ENCODE data around the gene GAN. TPM values are rescaled to one million over a fixed set of nuclear protein-coding genes. Genes with fewer than 3 reads are reported as not detected.

The GAN gene
- total and polyA plus RNA-seq, 10 of the 15 experiments (the other 5 are each of a cell fraction or from before 2014, with no cell fraction given): 0.42 to 8.4 (median 2.5) TPM

DNA sequence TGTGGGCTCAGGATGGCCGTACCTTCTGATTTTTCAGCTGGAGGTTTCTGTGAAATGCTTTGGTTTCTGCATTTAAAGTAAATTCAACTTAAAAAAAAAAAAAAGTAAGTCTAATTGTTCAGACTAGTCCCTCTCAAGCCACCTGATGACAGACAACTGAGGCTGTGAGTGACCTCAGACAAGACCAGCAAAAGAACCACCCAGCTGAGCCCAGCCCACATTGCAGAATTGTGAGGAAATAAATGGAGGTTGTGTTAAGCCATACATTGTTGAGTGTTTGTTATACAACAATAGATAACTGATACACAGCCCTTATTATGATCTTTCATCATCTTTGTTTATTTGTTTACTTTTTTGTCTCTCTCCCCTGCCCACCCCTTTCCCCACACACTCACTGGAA lies 85.1 kb downstream of the GAN start:
- H3K79me2 ChIP-seq (ENCODE audit: control insufficient read depth, insufficient read depth, low read length): no peaks in the 10 kb centered on the region
- FAIRE-seq: no peak
- ChIA-PET CTCF (interaction anchor here (0.6 to 2.0 kb wide), 6 partner anchors 182 to 319 kb away, joined by 3 to 16 read pairs (median 4); no protein-coding TSS in a partner anchor), SMC1A (ENCODE audit: uncharacterized antibody, unreplicated experiment) (interaction anchor here (0.6 to 1.5 kb wide), 3 partner anchors 291 to 336 kb away, joined by 3 to 5 read pairs (median 4); no protein-coding TSS in a partner anchor), RAD21 (ENCODE audit: unreplicated experiment) (interaction anchor here (0.7 to 2.0 kb wide), 3 partner anchors 9 to 297 kb away, joined by 3 to 5 read pairs (median 3); no protein-coding TSS in a partner anchor), POLR2A (interaction anchor here (0.6 kb wide), 1 partner anchor 332 kb away, joined by 4 read pairs; no protein-coding TSS in a partner anchor)
- no TSS peak for BruUV-seq (replicated peaks)
- no peaks in the 10 kb centered on the region for H3K4me1 ChIP-seq (ENCODE audit: control insufficient read depth, insufficient read depth, low read length)
- 100% methylated on average over 1 of the region's 1 CpG for WGBS (ENCODE audit: insufficient coverage, insufficient replicate concordance, low lambda C conversion rate, missing lambda C conversion rate)
- no peaks in the 10 kb centered on the region for H3K36me3 ChIP-seq (ENCODE audit: control insufficient read depth in 2 of 2, insufficient read depth in 2 of 2, low read length in 1 of 2)
- no peak overlapping the region for H3K4me2 ChIP-seq (ENCODE audit: control insufficient read depth, insufficient read depth)
- intact Hi-C loops (cut with micrococcal nuclease; ENCODE audit: unreplicated experiment): loop anchor here (5.0 kb wide), 2 partner anchors 33 to 122 kb away; no protein-coding TSS in a partner anchor
- no peak overlapping the region for H3K27ac ChIP-seq (ENCODE audit: control insufficient read depth, insufficient read depth)
- H3K4me3 ChIP-seq: no peak overlapping the region
- H2AFZ ChIP-seq (ENCODE audit: control insufficient read depth, low read depth, low read length): no peak overlapping the region
- DNase-seq (ENCODE audit: low read depth, low spot score): no peak
- no peak for ATAC-seq
- no peaks in the 10 kb centered on the region for H3K9me3 ChIP-seq (replicated peaks; ENCODE audit: control insufficient read depth, insufficient read depth, low read length)
- TF ChIP-seq, protein P1, sequence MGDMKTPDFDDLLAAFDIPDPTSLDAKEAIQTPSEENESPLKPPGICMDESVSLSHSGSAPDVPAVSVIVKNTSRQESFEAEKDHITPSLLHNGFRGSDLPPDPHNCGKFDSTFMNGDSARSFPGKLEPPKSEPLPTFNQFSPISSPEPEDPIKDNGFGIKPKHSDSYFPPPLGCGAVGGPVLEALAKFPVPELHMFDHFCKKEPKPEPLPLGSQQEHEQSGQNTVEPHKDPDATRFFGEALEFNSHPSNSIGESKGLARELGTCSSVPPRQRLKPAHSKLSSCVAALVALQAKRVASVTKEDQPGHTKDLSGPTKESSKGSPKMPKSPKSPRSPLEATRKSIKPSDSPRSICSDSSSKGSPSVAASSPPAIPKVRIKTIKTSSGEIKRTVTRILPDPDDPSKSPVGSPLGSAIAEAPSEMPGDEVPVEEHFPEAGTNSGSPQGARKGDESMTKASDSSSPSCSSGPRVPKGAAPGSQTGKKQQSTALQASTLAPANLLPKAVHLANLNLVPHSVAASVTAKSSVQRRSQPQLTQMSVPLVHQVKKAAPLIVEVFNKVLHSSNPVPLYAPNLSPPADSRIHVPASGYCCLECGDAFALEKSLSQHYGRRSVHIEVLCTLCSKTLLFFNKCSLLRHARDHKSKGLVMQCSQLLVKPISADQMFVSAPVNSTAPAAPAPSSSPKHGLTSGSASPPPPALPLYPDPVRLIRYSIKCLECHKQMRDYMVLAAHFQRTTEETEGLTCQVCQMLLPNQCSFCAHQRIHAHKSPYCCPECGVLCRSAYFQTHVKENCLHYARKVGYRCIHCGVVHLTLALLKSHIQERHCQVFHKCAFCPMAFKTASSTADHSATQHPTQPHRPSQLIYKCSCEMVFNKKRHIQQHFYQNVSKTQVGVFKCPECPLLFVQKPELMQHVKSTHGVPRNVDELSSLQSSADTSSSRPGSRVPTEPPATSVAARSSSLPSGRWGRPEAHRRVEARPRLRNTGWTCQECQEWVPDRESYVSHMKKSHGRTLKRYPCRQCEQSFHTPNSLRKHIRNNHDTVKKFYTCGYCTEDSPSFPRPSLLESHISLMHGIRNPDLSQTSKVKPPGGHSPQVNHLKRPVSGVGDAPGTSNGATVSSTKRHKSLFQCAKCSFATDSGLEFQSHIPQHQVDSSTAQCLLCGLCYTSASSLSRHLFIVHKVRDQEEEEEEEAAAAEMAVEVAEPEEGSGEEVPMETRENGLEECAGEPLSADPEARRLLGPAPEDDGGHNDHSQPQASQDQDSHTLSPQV (IDR thresholded peaks at IDR 0.05): no peak
- TF ChIP-seq MYB (IDR thresholded peaks at IDR 0.05; ENCODE audit: borderline replicate concordance, low read depth, low read length): no peak
- TF ChIP-seq MTA3 (IDR thresholded peaks at IDR 0.05; ENCODE audit: borderline replicate concordance, low read length): no peak
- no peak for TF ChIP-seq NFYB (IDR thresholded peaks at IDR 0.05; ENCODE audit: insufficient read depth, low read depth, low read length)
- TF ChIP-seq IKZF2 (IDR thresholded peaks at IDR 0.05): no peak
- no peak for TF ChIP-seq SPI1 (IDR thresholded peaks at IDR 0.05; ENCODE audit: borderline replicate concordance, insufficient read depth, low read depth, low read length)
- TF ChIP-seq, protein P2, sequence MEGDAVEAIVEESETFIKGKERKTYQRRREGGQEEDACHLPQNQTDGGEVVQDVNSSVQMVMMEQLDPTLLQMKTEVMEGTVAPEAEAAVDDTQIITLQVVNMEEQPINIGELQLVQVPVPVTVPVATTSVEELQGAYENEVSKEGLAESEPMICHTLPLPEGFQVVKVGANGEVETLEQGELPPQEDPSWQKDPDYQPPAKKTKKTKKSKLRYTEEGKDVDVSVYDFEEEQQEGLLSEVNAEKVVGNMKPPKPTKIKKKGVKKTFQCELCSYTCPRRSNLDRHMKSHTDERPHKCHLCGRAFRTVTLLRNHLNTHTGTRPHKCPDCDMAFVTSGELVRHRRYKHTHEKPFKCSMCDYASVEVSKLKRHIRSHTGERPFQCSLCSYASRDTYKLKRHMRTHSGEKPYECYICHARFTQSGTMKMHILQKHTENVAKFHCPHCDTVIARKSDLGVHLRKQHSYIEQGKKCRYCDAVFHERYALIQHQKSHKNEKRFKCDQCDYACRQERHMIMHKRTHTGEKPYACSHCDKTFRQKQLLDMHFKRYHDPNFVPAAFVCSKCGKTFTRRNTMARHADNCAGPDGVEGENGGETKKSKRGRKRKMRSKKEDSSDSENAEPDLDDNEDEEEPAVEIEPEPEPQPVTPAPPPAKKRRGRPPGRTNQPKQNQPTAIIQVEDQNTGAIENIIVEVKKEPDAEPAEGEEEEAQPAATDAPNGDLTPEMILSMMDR (IDR thresholded peaks at IDR 0.05 in 2 of 3, conservative IDR thresholded peaks at IDR 0.05 in 1 of 3; ENCODE audit: control insufficient read depth in 2 of 3, extremely low read depth in 1 of 3, insufficient read depth in 1 of 3, low read depth in 3 of 3, low read length in 3 of 3): no peak
- TF ChIP-seq PAX5 (IDR thresholded peaks at IDR 0.05; ENCODE audit: borderline replicate concordance, low read depth, low read length): no peak
- TF ChIP-seq RBBP5 (conservative IDR thresholded peaks at IDR 0.05): no peak
- no peak for TF ChIP-seq SMAD5 (IDR thresholded peaks at IDR 0.05; ENCODE audit: low read depth)
- no peak for TF ChIP-seq TCF7 (IDR thresholded peaks at IDR 0.05; ENCODE audit: borderline replicate concordance)
- no peak overlapping the region for H3K9ac ChIP-seq (ENCODE audit: control insufficient read depth, insufficient read depth, low read length)
- no peaks in the 10 kb centered on the region for H3K27me3 ChIP-seq (replicated peaks in 1 of 2; ENCODE audit: control insufficient read depth in 2 of 2, insufficient read depth in 2 of 2, low read length in 1 of 2)
- in situ Hi-C loops (cut with MboI): loop anchor here (10.0 kb wide), 1 partner anchor 325 kb away; no protein-coding TSS in a partner anchor
- H4K20me1 ChIP-seq (ENCODE audit: control insufficient read depth, insufficient read depth): no peaks in the 10 kb centered on the region
